DMS 273 (cell line): ENCODE measurements around the gene OLFML2B.

ENCODE experiments used
- DNase-seq: peaks from one replicate; lab custom pipeline; 2025; ENCODE audit not compliant: unreplicated experiment; lab: John Stamatoyannopoulos, UW

OLFML2B gene

GRCh38 chr1:161948435-161948834 lies 75.2 kb downstream of the OLFML2B start:
- no peak for DNase-seq

- DNase-seq, result no peak
These were observed 77.3 kb downstream of the OLFML2B start for GRCh38 chr1:161946071-161946987.

DNA sequence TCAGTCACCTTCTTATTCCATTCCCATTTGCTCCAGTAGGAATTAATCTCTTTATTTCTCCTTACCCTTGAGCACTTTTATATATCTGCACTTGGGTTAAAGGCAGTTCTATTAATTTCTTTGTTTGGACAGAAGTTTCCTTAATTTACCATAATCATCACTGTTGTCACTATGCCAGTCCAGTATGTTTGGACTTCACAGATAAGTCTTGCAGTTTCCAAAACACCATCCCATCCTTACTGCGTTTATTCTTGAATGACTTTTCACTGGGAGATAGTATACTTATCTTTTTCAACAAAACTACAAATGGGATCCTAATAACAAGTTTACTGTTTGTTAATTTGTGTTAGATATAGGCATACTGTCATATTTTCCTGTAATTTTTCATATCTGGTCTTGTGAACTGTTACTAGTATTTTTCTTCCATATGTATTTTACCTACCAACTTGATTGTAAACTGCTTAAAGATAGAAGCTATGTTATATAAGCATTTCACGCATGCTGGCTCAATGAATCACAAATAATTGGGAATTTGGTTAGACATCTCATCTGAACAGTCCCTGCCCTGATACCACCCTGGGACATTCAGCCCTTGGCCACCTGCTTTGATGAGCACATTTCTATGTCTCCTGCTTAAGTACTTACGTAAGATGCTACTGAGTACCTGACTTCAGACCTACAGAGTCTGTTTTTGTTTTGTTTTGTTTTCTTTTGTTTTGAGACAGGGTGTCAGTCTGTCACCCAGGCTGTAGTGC lies 78.2 kb downstream of the OLFML2B start:
- no peak for DNase-seq

DNA sequence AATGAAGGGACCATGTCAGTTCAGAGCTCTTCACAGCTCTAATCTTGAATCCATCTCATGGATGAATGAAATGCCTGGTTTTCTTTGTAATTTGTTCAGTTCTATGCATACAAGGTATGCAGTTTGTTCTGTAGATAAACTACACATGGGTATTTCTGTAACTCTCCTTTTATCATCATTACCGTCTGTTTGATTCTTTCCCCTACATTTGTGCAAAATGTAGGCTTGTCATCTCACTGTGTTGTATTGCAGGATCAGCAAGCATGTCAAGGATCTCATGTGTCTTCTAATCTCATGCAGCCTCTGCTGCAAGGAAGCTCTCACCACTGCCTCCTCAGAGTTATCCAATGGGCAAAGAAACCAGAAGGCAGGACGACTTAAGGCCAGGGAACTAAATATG lies 79.3 kb downstream of the OLFML2B start:
- no peak for DNase-seq

DNA sequence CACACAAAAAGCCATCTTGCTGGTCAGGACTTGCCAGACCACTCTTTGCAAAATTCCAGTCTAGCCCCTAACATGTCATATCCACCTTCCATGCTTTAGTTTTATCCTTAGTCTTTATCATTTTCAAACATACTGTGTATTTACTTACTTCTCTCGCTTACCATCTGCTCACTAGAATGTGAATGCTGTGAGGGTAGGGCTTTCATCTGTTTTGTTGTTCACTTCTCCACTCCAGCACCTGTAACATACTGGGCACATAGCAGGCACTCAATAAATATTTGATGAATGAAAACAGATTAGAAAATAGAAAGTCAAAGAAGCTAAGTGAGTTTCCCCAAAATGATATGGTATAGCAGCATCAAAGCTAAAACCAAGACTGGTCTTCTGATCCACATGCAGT lies 79.9 kb downstream of the OLFML2B start:
- DNase-seq, result peak; percentile 15

DNA sequence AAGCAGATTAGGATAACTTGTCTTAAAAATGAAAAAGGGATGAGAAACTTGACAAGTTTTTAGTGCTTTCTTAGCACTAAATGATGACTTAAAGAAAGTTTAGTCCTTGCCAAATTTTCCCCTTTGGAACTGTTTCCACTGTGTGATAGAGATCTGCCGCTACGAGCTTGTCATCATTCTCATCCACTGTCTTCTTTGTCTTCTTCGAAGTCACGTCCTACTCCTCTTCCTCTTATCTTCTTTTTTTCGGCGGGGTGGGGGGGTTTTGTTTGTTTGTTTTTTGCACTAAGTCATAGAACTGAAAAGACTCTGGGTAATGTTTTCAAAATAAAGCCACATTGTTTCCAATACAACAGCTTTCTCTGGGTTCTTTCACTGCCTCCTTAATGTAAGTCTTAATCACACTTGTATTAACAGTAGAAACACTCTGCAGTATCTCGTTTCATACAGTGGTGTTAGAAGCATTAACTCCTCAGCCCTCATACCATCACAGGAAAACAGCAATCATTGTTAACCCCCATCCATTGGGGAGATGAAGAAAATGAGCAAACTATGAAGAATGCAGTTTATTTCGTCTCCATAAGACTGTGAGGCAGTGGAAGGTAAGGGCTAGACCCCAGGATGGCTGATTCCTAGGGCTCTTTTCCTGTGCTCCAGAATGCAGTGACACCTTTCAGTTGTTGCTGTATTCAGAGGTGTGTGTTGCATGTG lies 81.8 kb downstream of the OLFML2B start:
- no peak for DNase-seq

DNA sequence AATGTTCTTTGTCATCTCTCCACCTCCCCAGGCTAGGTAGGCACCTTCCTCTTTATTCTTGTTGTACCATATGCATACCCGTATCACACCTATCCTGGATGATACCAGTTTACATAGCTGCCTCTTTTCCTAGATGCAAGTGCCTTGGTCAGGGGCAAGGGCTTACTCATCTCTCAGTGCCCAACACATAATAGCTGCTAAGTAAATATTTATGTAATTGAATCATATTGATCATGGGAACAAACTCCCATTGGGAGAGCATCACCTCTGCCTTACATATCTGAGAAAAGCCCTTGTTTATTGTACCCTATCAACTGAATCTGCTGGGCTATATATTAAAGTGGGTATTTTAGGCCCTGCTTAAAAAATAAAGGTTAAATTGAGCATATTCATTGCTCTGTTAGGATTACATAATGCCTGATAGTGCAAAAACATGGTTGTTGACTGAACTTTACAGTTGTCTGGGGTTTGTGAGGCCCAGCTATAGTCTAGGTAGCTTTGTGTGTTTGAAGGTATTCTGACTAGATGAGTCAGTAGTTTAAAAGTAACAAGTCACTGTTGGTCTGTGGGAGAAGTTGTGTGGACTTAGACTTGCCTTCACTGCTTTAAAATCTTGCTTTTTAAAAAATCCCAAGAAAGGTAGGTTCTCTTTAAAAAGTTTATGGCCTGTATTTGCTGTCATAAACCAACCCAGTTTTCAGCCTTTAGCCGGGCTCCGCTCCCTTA lies 82.6 kb downstream of the OLFML2B start:
- no peak for DNase-seq

DNA sequence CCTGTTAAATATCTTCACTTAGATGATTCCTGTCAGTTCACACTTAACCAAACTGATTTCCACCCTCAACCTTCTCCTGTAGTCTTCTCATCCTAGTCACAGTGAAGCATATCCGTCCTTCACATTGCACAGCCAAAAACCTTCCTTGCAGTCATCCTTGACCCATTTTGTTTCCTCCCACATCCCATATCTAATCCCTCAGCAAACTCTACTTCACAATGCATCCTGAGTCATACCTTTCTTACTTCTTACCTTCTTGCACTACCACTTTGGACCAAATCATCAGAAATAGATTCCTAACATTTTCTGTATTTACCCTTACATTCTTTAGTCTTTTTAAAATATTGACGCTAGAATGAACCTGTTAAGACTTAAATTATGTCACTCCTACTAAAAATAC lies 86.9 kb downstream of the OLFML2B start:
- no peak for DNase-seq

- no peak for DNase-seq
These were observed 88.4 kb downstream of the OLFML2B start for GRCh38 chr1:161935264-161935663.

DNA sequence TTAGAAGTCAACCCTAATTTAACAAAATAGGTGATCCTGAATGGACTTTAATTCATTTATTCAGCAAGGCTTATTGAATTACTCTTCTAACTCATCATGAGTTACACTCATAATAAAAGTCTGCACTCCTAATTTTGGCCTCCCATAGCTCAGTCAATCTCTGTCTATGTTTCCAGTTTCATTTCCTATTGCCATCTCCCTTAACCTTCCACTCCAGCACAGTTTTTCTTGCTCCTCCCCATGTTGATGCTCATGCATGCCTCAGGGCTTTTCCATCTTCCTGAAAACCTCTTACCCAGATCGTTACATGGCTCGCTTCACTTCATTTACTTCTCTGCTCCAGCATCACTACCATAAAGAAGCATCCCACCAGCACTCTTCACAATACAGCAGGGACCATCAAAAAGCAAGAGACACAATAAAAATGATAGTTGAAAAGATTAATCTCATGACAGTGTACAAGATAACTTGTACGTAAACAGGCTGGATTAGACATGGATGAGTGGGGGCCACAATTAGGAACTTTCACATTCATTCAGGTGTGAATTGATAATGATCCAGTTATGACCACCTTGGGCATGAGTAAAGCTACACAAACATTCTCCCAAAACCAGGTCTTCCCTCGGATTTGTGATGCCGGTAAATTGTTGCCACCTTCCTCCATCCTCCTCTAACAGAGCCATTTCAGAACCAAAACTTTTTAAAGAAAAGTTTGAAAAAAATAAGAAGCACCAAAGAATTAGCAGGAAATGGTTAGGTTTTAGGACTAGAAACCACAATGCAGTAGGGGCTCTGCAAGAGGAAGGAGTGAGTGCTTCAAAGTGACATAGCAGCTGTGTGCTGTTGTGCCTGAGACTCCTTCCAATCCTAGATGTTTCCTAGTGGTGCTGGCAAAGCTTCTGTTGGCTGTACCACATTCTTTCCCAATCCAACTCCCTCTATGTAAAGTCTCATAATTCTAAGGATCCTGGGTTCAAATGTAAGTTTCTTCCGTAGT lies 89.8 kb downstream of the OLFML2B start:
- DNase-seq, result no peak
